ENCODE measurements around the gene ANKRD2. TPM values are rescaled to one million over a fixed set of nuclear protein-coding genes. Genes with fewer than 3 reads are reported as not detected.

ANKRD2 gene
- 0.49 and 0.67 TPM in 2 replicates for total RNA-seq

DNA sequence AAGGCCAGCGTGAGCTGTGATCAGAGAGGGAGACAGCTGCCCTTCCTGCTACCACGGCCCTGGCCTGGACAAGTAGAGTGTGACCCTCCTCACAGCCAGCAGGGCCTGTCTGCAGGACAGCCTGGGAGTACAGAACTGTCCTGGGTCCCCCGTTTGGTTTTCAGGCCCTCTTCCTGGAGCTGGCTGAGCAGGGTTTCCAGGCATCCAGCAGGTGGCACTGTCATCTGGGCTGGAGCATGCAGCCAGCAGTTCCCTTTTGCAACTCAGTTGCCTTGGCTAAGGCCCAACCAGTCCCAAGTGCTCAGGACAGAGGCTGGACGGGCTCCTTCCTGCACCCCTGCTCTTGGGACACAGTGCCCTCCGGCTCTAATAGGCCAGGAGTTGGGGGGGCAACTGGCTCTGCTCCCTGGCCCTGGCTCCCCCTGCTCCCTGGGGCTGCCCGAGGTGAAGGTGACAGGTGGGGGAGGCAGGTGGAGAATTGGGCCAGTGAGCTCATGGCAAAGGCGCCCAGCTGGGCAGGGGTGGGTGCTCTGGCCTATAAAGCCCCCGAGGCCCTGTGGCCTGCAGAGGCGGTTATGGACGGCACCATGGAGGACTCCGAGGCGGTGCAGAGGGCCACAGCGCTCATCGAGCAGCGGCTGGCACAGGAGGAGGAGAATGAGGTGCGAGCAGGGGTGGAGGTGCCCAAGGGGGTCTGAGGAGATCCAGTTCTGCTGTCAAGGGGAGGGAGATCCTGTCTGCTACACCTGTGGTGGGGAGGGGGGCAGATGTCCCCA, at the start of gene ANKRD2:
ANKRD2 (plus strand) TSS at position 566 of the 776 bp plus-strand sequence; CDS start at position 576, 10 bp downstream.

GRCh38 chr10:97584060-97584797, 11.7 kb downstream of the ANKRD2 start, which contains the start of gene HOGA1:
Gene HOGA1, plus strand, starts transcription at chr10:97584389. Its CDS starts 315 bp downstream, at chr10:97584704.

GRCh38 chr10:97589479-97589878, 16.9 kb downstream of the ANKRD2 start, which contains the start of gene C10orf62:
Gene C10orf62, plus strand, starts transcription at chr10:97589721. Its CDS starts 177 bp downstream, at chr10:97589898.

DNA sequence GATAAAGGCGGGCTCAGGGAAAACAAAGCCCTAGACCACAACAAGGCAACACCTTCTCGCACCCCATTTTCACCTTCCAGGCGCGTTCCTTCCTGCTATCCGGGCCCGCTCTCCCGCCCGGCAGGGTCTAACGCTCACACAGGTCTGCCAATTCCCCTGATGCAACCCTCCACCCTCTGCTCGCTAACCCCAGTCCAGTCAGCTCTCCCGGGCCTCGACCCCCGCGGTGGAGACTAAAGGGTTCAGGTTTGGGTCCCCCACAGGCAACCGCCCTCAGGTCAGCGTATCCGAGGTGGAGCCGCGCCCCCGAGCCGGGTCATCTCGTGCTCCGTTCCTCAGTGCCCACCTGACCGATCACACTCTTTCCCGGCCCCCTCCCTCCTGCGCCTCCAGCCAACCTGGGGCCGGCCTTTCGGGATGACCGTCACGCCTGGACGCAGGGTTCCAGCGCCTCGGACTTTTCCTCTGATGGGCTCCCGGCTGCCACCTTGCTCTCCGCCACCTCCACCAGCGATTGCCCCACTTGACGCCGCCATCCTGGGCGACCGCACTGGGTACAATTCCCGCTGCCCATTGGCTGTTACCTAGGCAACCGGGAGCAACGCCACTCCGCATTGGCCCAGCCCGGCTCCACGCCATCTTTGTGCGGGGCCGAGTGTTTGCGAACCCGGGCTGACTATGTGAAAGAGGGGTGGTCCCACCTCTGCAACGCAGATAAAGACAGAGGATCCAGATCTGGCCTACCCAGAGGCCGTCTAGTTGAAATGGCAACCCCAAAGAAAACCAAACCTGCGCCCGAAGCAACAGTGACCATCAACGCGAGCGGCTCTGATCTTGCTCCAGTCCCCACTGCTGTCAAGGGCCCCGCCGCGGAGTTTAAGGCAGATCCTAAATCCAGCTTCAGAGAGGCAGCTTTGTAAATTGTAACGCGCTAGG, 60.6 kb downstream of the ANKRD2 start, which contains the start of gene MORN4:
MORN4 (minus strand) TSS at position 552 of the 936 bp plus-strand sequence. CDS start 13,847 bp downstream, outside the sequence.

Other genes with a start within 250 kb of the ANKRD2 start
- gene FRAT2, start 238.1 kb upstream of the ANKRD2 start, total RNA-seq, result 9.0 and 12.3 TPM in 2 replicates
- gene RRP12, start 171.4 kb upstream of the ANKRD2 start, total RNA-seq, result 33.5 and 41.9 TPM in 2 replicates
- 564 and 638 TPM in 2 replicates for gene PGAM1, start 146.6 kb upstream of the ANKRD2 start, total RNA-seq
- gene EXOSC1, start 126.8 kb upstream of the ANKRD2 start, total RNA-seq, result 47.9 and 53.0 TPM in 2 replicates
- 47.6 and 57.6 TPM in 2 replicates for gene ZDHHC16, start 126.6 kb upstream of the ANKRD2 start, total RNA-seq
- 102 and 107 TPM in 2 replicates for gene MMS19, start 74.4 kb upstream of the ANKRD2 start, total RNA-seq
- gene UBTD1, start 73.9 kb upstream of the ANKRD2 start, total RNA-seq, result 29.5 and 31.7 TPM in 2 replicates
- 0.07 and 0.10 TPM in 2 replicates for gene HOGA1, start 11.6 kb downstream of the ANKRD2 start, total RNA-seq
- gene C10orf62, start 16.9 kb downstream of the ANKRD2 start, total RNA-seq, result not detected in 2 replicates
- 5.1 and 6.1 TPM in 2 replicates for gene MORN4, start 60.7 kb downstream of the ANKRD2 start, total RNA-seq
- gene PI4K2A, start 67.9 kb downstream of the ANKRD2 start, total RNA-seq, result 25.2 and 26.0 TPM in 2 replicates
- gene AVPI1, start 114.5 kb downstream of the ANKRD2 start, total RNA-seq, result 4.4 and 5.2 TPM in 2 replicates
- gene MARVELD1, start 141.0 kb downstream of the ANKRD2 start, total RNA-seq, result 27.0 and 38.7 TPM in 2 replicates
- 9.7 and 9.8 TPM in 2 replicates for gene ZFYVE27, start 164.3 kb downstream of the ANKRD2 start, total RNA-seq
- not detected in 2 replicates for gene SFRP5, start 199.2 kb downstream of the ANKRD2 start, total RNA-seq

Data from mammary microvascular endothelial cell (primary cell).